Measurements from ENCODE around the gene PPP4R3A. TPM values are rescaled to one million over a fixed set of nuclear protein-coding genes. Genes with fewer than 3 reads are reported as not detected.

The PPP4R3A gene
- total RNA-seq, 1 experiment from 2014 or later: 148 TPM

- H3K9me3 ChIP-seq (ENCODE audit: control insufficient read depth, low read depth, low read length): no peaks in the 10 kb centered on the region
- H4K20me1 ChIP-seq (ENCODE audit: control insufficient read depth, insufficient read depth, insufficient read length): no peaks in the 10 kb centered on the region
- H3K4me1 Mint-ChIP-seq: peaks cover 0 to 8% of the 10 kb centered on the region in 2 experiments; a peak in 2 of 4 replicates
- no peak overlapping the region for H3K18ac ChIP-seq (ENCODE audit: insufficient read length, low read depth, low read length)
- peaks cover 6 to 39% (median 26%) of the 10 kb centered on the region in 3 experiments; a peak in 6 of 7 replicates for H3K36me3 Mint-ChIP-seq (ENCODE audit: insufficient read depth in 1 of 3, low read depth in 3 of 3)
- peak overlapping the region in 1 of 3 experiments; percentile 22; a peak in 1 of 7 replicates for H3K27ac Mint-ChIP-seq
- no peak overlapping the region for H3K9ac ChIP-seq (ENCODE audit: extremely low read depth, insufficient read length, low read length)
- no peak overlapping the region for H2BK20ac ChIP-seq (ENCODE audit: low read depth, low read length, poor library complexity, severe bottlenecking)
- H2AFZ ChIP-seq (ENCODE audit: low read length): no peak overlapping the region
- H2AK5ac ChIP-seq (ENCODE audit: insufficient read length, low read length): no peak overlapping the region
- no peak overlapping the region for H3T11ph ChIP-seq (ENCODE audit: low read length)
- no peak overlapping the region for H4K8ac ChIP-seq (replicated peaks; ENCODE audit: insufficient read length, low read depth, low read length)
- no peak overlapping the region for H2BK12ac ChIP-seq (ENCODE audit: insufficient read length, low read depth, low read length)
- H3K9me3 Mint-ChIP-seq: no peaks in the 10 kb centered on the region
- no peaks in the 10 kb centered on the region for H3K79me2 ChIP-seq (ENCODE audit: insufficient read depth, low read length)
- no peak for TF ChIP-seq CTCF (conservative IDR thresholded peaks at IDR 0.05)
- no peak overlapping the region for H4K5ac ChIP-seq (ENCODE audit: insufficient read length, low read depth, low read length)
- H3K4me1 ChIP-seq (ENCODE audit: insufficient read depth, low read length): no peaks in the 10 kb centered on the region
- H3K4me3 Mint-ChIP-seq: no peak overlapping the region
- no peak overlapping the region for H2BK5ac ChIP-seq (ENCODE audit: insufficient read length, low read length)
- H3K4me2 ChIP-seq (ENCODE audit: insufficient read depth, insufficient read length, low read length): no peak overlapping the region
- no peak overlapping the region for H4K91ac ChIP-seq (ENCODE audit: insufficient read length, low read depth, low read length)
- no peak overlapping the region for H3K4ac ChIP-seq (ENCODE audit: low read depth, low read length)
- no peak overlapping the region for H2BK120ac ChIP-seq (ENCODE audit: low read depth, low read length, poor library complexity, severe bottlenecking)
- no peaks in the 10 kb centered on the region for H3K23me2 ChIP-seq (ENCODE audit: insufficient read length, low read depth, low read length, poor library complexity, severe bottlenecking)
- no peak for DNase-seq
- no peaks in the 10 kb centered on the region for H3K79me1 ChIP-seq (ENCODE audit: insufficient read depth, low read depth, low read length, poor library complexity, severe bottlenecking)
- H3K27me3 Mint-ChIP-seq (ENCODE audit: low read depth): no peaks in the 10 kb centered on the region
- no peaks in the 10 kb centered on the region for H3K27me3 ChIP-seq (ENCODE audit: insufficient read depth, low read length)
- no peak overlapping the region for H2BK15ac ChIP-seq (ENCODE audit: low read depth, low read length)
- H3K23ac ChIP-seq (ENCODE audit: insufficient read length, low read depth, low read length): no peak overlapping the region
- H3K56ac ChIP-seq (ENCODE audit: insufficient read length, low read depth, low read length): no peak overlapping the region
- H3K14ac ChIP-seq (ENCODE audit: insufficient read depth, low read length): no peak overlapping the region
- H3K27ac ChIP-seq (ENCODE audit: insufficient read length, low read depth, low read length): no peak overlapping the region
Measured at GRCh38 chr14:91454155-91454554, 56.0 kb downstream of the PPP4R3A start.
